NCI-H2196 (cell line): ENCODE results near the gene LDLR.

ENCODE experiments used
- DNase-seq: peaks from one replicate; lab custom pipeline; 2025; ENCODE audit not compliant: unreplicated experiment; lab: John Stamatoyannopoulos, UW

Gene LDLR

DNA sequence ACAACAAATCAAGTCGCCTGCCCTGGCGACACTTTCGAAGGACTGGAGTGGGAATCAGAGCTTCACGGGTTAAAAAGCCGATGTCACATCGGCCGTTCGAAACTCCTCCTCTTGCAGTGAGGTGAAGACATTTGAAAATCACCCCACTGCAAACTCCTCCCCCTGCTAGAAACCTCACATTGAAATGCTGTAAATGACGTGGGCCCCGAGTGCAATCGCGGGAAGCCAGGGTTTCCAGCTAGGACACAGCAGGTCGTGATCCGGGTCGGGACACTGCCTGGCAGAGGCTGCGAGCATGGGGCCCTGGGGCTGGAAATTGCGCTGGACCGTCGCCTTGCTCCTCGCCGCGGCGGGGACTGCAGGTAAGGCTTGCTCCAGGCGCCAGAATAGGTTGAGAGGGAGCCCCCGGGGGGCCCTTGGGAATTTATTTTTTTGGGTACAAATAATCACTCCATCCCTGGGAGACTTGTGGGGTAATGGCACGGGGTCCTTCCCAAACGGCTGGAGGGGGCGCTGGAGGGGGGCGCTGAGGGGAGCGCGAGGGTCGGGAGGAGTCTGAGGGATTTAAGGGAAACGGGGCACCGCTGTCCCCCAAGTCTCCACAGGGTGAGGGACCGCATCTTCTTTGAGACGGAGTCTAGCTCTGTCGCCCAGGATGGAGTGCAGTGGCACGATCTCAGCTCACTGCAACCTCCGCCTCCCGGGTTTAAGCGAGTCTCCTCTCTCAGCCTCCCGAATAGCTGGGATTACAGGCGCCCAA lies at the start of gene LDLR:
LDLR (plus strand) TSS at position 210 of the 760 bp plus-strand sequence; CDS start at position 296, 86 bp downstream.
- DNase-seq: peak; percentile 94

DNA sequence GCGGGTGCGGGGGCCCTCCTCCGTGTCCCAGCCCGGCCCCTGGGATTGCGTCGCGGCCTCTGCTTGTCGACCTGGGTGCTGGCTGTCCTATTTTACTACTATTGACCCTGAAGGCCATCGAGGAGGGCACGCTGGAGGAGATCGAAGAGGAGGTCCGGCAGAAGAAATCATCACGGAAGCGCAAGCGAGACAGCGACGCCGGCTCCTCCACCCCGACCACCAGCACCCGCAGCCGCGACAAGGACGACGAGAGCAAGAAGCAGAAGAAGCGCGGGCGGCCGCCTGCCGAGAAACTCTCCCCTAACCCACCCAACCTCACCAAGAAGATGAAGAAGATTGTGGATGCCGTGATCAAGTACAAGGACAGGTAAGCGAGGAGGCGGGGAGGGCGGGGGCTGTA lies 48.1 kb upstream of the LDLR start:
- DNase-seq: no peak

GRCh38 chr19:11041966-11042627 lies 47.2 kb upstream of the LDLR start:
- DNase-seq: peak; percentile 67

DNA sequence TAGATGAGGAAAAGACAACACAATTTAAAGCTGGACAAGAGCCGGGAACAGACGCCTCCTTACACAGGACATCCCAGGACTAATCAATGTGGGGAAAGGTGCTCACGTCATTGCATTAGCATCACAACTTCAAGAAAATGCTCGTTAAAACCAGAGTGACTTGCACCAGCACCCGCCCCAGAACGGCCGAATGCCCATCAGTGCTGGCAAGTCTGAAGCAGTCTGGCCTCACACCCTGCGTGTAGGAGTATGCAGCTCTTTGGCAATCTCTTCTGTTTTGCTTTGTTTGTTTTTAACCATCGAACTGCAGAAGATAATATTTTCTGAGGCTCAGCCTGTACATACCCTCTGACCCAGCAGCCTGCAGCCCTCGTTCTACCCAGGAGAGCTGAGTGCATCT lies 44.8 kb upstream of the LDLR start:
- DNase-seq: no peak

- DNase-seq: no peak
Observed at GRCh38 chr19:11045536-11045935, 43.7 kb upstream of the LDLR start.

DNA sequence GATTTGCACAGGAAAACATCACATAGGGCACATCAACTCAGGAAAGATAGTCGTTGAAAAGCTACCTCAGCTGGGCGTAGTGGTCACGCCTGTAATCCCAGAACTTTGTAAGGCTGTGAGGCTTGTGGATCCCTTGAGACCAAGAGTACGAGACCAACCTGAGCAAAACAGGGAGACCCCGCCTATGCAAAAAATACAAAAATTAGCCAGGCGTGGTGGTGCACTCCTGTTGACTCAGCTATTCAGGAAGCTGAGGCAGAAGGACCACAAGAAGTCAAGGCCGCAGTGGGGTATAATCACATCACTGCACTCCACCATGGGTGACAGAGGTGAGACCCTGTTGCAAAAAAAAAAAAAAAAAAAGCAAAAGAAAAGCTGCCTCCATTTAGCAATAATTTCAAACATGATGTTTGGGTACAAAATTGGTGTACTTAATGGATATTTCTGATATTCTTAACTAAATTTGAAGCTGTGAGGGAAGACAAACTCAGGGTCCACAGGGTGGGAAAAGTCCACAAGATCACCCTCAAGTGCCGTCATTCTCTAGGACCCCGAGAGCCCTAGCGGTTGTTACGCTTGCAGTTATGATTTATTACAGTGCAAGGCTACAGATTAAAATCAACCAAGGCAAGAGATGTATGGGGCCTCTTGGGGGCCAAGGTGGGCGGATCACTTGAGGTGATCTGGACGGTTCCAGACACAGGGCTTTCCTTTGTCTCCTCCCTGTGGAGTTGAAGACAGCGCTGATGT lies 42.5 kb upstream of the LDLR start:
- DNase-seq: no peak

DNA sequence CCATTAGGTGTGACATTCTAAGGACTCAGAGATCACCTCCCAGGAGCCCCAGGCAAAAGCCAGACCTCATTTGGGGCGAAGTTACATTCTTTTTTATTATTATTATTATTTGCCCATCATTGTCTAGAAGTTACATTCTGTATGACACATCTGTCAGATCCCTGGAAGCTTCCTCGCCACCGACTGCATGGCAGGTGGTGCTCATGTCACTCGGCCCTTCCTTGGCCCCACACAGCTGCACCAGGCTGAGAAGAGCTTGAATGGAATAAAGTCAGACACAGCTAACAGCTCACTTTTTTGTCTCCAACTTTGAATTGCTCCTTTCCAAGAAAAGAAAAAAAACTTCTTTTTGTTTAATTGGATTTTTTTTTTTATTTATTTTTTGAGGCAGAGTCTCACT lies 41.4 kb upstream of the LDLR start:
- no peak for DNase-seq

DNA sequence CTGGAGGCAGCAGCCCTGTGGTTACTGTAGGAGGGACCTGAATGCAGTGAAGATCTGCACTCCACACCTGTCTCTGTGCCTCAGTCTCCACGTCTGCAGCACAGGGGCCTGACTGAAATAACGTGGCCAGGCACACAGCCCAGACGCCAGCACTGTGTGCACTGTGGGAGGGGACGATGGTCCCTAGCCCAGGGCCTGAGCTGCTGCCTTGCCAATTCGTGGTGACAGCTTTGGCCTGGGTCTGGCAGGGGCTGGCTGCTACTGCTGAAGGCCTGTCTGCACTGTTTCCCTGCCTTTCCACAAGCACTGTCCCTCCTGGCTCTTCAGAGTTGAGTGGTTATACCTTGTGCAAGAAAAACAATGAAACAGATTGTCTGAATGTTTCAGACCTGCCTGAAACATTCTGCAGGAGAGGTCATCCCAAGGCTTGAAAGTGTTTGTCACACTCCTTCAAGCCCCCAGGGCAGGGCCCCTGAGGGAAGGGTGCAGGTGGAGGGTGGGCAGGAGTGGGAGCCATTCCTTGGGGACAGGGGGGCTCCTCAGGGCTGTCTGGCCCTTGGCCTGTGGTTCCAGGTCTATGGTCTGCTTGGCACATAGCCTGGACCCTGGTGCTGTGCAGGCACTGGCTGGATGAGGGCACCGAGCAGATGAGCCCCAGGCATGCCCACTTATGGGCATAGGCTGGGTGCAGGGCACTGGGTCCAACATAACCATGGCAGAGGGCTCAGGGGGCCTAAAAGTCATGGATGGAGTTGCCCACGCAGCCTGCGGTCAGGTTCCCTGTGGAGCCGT lies 38.7 kb upstream of the LDLR start:
- no peak for DNase-seq

DNA sequence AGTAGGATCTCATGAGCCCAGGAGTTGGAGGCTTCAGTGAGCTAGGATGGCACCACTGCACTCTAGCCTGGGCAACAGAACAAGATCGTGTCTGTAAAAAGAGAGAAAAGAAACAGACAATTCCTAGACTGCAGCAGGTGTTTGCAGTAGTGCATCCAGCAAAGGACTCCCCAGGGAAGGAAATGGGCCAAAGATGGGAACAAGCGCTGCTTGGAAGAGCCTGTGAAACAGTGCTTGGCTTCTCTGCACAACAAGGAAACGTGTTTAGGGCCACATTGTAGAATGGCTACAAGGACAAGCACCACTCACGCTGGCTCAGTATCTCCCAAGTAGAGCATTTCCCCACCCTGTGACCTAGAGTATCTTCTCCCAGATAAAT lies 35.5 kb upstream of the LDLR start:
- no peak for DNase-seq

DNA sequence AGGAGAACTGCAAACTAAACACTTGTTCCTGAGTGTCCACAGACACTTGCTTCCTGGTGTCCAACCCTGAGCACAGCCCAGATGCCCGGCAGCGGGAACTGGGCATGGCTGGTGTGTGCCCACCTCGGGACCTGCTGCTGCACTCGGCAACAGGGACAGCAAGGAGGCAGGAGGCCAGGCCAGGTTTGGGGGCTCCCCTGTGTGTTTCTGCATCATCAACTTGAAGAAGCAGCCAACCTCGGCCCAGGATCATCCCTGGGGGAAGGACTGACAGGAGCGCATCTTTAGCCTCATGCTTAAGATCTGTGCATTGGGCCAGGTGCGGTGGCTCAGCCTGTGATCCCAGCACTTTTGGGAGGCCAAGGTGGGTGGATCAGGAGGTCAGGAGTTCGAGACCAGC lies 35.1 kb upstream of the LDLR start:
- no peak for DNase-seq

GRCh38 chr19:11054628-11055027 lies 34.6 kb upstream of the LDLR start:
- DNase-seq: no peak

GRCh38 chr19:11058246-11059030 lies 30.8 kb upstream of the LDLR start:
- no peak for DNase-seq

- DNase-seq: no peak
Observed at GRCh38 chr19:11059511-11060358, 29.5 kb upstream of the LDLR start.

GRCh38 chr19:11061952-11062351 lies 27.3 kb upstream of the LDLR start:
- DNase-seq: no peak

- DNase-seq: no peak
Observed at GRCh38 chr19:11063434-11063833, 25.8 kb upstream of the LDLR start.

DNA sequence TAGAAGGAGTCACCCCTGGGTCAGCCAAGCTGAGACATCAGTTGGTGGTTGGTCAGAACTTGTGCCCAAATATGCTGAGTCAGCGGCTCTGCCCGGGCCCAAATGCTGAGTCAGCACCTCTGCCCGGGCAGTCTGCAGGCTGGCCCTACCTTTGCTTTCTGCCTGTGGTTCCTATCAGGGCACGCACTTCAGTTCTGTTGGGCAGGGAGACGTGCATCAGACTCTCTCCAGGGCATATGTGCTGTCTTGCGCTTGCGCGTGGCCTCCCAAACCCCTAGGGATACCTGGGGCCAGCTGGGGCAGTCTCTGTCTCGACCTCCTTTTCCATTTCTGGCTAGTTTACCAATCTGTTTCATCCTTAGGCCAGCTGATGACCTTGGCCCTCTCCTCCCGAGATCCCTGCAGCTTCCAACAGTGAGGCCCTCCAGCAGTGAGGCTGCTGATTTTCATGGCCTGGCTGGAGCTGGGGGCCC lies 24.4 kb upstream of the LDLR start:
- peak; percentile 21 for DNase-seq

GRCh38 chr19:11066326-11066725 lies 22.9 kb upstream of the LDLR start:
- no peak for DNase-seq

DNA sequence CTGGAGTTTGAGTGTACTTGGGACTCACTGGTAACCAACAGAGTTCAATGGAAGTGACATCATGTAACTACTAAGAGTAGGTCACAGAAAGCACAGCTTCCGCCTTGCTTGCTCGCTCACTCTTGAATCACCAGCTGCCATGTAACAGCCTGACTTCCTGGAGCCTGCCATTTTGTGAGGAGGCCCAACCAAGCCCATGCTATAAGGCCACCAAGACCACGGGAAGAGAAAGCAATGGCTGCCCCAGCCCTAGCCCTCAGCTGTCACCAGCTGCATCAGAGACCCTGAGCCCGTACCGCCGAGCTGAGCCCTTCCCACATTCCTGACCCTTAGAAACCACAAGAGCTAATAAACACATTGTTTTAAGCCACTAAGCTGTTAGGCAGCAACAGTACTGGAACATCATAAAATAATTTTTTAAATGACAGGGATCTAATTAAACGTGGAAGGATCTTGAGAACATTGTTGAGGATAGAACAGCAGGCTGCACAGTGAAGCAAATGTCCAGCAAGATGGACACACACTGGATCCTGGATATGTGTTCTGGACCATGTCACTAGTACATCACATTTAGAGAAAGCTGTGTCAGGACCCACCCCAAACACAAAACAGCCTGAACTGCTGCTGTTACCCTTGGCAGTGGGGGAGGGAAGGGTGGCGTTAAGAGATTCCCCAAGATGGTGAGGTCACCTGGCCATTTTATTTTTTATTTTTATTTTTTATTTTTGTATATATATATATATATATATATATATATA lies 21.7 kb upstream of the LDLR start:
- DNase-seq: no peak

DNA sequence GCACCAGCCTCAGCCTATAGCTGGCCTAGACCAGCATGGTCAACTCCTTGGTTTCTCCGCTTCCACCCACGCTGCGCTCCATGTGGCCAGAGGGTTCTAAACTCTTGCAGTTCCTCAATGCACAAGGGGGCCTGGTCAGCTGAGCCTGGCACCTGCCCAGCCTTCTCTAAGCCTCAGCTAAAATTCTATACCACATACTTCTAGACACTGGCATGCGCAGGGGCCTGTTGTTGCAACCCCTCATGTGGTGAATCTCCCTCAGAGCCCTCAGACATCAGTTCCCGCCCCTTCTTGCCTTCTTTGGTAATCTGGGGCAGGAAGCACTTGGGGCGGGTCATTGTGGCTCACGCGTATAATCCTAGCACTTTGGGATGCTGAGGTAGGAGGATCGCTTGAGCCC lies 19.7 kb upstream of the LDLR start:
- no peak for DNase-seq
